OCI-LY3 (cell line): ENCODE measurements around the gene GJD4.

Source experiments
- EZH2phosphoT487 ChIP-seq: fragments of 200-600 bp; shearing (Covaris generic); IDR thresholded peaks from 2 replicates; pipeline ENCODE4 v1.6.1; 2018; ENCODE audit warnings: antibody characterized with exemption, mixed run types, low read depth
- TF ChIP-seq, protein P1 (sequence below): fragments of 200-600, 300-600 bp; sonication (generic); IDR thresholded peaks from 2 replicates; pipeline ENCODE4 v1.5.1; 2014; ENCODE audit warnings: antibody characterized with exemption, low read length, low read depth

DNA sequence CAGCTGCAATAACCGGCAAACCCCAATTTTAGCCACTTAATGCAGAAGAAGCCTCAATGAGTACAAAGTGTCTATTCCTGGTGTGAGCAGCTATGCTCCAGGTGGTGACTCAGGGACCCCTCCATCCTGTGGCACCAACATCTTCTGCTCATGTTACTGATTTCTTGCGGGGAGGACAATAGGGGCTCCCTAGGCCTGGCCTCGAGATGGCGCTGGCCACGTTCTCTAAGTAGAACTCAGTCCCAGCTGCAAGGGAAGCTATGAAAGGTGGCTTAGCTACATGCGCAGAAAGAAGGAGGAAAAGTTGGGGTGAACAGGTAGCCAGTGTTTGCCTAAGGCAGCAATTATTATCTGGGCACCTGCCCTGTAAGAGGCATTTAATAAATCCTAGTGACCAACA lies 6.6 kb downstream of the GJD4 start:
- TF ChIP-seq, protein P1, sequence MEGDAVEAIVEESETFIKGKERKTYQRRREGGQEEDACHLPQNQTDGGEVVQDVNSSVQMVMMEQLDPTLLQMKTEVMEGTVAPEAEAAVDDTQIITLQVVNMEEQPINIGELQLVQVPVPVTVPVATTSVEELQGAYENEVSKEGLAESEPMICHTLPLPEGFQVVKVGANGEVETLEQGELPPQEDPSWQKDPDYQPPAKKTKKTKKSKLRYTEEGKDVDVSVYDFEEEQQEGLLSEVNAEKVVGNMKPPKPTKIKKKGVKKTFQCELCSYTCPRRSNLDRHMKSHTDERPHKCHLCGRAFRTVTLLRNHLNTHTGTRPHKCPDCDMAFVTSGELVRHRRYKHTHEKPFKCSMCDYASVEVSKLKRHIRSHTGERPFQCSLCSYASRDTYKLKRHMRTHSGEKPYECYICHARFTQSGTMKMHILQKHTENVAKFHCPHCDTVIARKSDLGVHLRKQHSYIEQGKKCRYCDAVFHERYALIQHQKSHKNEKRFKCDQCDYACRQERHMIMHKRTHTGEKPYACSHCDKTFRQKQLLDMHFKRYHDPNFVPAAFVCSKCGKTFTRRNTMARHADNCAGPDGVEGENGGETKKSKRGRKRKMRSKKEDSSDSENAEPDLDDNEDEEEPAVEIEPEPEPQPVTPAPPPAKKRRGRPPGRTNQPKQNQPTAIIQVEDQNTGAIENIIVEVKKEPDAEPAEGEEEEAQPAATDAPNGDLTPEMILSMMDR, result no peak
- no peak for TF ChIP-seq EZH2phosphoT487
